WTC11 (cell line): ENCODE data around the gene MIDN. TPM values are rescaled to one million over a fixed set of nuclear protein-coding genes. Genes with fewer than 3 reads are reported as not detected.

Experiments
- ATAC-seq: fragments of 200-7000 bp; cut with Tn5 transposase; 2 replicates; pipeline ENCODE4 v1.10.0; 2021; ENCODE audit warnings: mild to moderate bottlenecking, moderate library complexity
- CTCF ChIA-PET: fragments of 300-600 bp; sonication (Branson Sonifier 250); formaldehyde crosslinking; loops from one replicate; lab custom pipeline; 2021; ENCODE audit warnings: antibody characterized with exemption; lab: Charles Lee
- POLR2A ChIA-PET: fragments of 350-600 bp; sonication (Branson Sonifier 250); formaldehyde crosslinking; loops from one replicate; lab custom pipeline; 2021; ENCODE audit warnings: antibody characterized with exemption; lab: Charles Lee
- DNase-seq: peaks from one replicate; pipeline ENCODE4 v3.0.0; 2021; ENCODE audit warnings: low spot score
- H3K27ac Mint-ChIP-seq: 2 replicates; pipeline ENCODE4 v1.8.0; 2021; ENCODE audit warnings: mixed read lengths
- H3K27me3 Mint-ChIP-seq: 2 replicates; pipeline ENCODE4 v1.8.0; 2021; ENCODE audit warnings: low read depth, mild to moderate bottlenecking, moderate library complexity, mixed read lengths
- H3K36me3 Mint-ChIP-seq: 2 replicates; pipeline ENCODE4 v1.8.0; 2021; ENCODE audit warnings: mixed read lengths
- H3K4me1 Mint-ChIP-seq: 2 replicates; pipeline ENCODE4 v1.8.0; 2022; ENCODE audit warnings: mixed read lengths
- H3K4me3 Mint-ChIP-seq: 2 replicates; pipeline ENCODE4 v1.8.0; 2021; ENCODE audit warnings: mild to moderate bottlenecking, moderate library complexity, mixed read lengths
- H3K9me3 Mint-ChIP-seq: 2 replicates; pipeline ENCODE4 v1.8.0; 2021; ENCODE audit warnings: mixed read lengths
- CBFB ChIP-seq: sonication (generic); formaldehyde crosslinking; IDR thresholded peaks from 2 replicates; pipeline ENCODE4 v1.8.1; 2022; ENCODE audit warnings: mild to moderate bottlenecking, low read depth, missing genetic modification reagents
- ELF4 ChIP-seq: sonication (generic); formaldehyde crosslinking; IDR thresholded peaks from 2 replicates; pipeline ENCODE4 v1.8.1; 2022; ENCODE audit warnings: low read depth, mild to moderate bottlenecking, moderate library complexity, missing genetic modification reagents
- RORB ChIP-seq: fragments of 250-450 bp; sonication (Bioruptor Pico); IDR thresholded peaks from 2 replicates; pipeline ENCODE4 v1.9.0; 2021; ENCODE audit warnings: mild to moderate bottlenecking
- SOX15 ChIP-seq: fragments of 250-450 bp; sonication (Bioruptor Pico); IDR thresholded peaks from 2 replicates; pipeline ENCODE4 v1.9.0; 2021; ENCODE audit warnings: mild to moderate bottlenecking
- ZNF232 ChIP-seq: sonication (generic); formaldehyde crosslinking; IDR thresholded peaks from 2 replicates; pipeline ENCODE4 v1.8.0; 2022; ENCODE audit warnings: mild to moderate bottlenecking, missing genetic modification reagents
- total RNA-seq: library from RNA; stranded (reverse); gene quantifications from 3 replicates; pipeline ENCODE4 v1.2.3, GENCODE V29; 2021
- TF ChIP-seq, protein P1 (sequence below): sonication (generic); formaldehyde crosslinking; IDR thresholded peaks from 2 replicates; pipeline ENCODE4 v1.8.0; 2022; ENCODE audit warnings: missing genetic modification reagents
- TF ChIP-seq, protein P2 (sequence below): sonication (generic); formaldehyde crosslinking; IDR thresholded peaks from 2 replicates; pipeline ENCODE4 v1.8.0; 2022; ENCODE audit warnings: mild to moderate bottlenecking, missing genetic modification reagents
- TF ChIP-seq, protein P3 (sequence below): sonication (generic); formaldehyde crosslinking; IDR thresholded peaks from 2 replicates; pipeline ENCODE4 v1.8.1; 2023; ENCODE audit warnings: mild to moderate bottlenecking, moderate library complexity, missing genetic modification reagents
- TF ChIP-seq, protein P4 (sequence below): sonication (generic); formaldehyde crosslinking; IDR thresholded peaks from 2 replicates; pipeline ENCODE4 v1.8.0; 2023; ENCODE audit warnings: mild to moderate bottlenecking, missing genetic modification reagents
- TF ChIP-seq, protein P5 (sequence below): sonication (generic); formaldehyde crosslinking; IDR thresholded peaks from 2 replicates; pipeline ENCODE4 v1.8.0; 2022; ENCODE audit warnings: mild to moderate bottlenecking, missing genetic modification reagents
- TF ChIP-seq, protein P6 (sequence below): fragments of 250-450 bp; sonication (Bioruptor Pico); IDR thresholded peaks from 2 replicates; pipeline ENCODE4 v1.8.0; 2021; ENCODE audit warnings: mild to moderate bottlenecking
- TF ChIP-seq, protein P7 (sequence below): sonication (generic); formaldehyde crosslinking; IDR thresholded peaks from 2 replicates; pipeline ENCODE4 v1.8.1; 2022; ENCODE audit warnings: low read depth, mild to moderate bottlenecking, moderate library complexity, missing genetic modification reagents, borderline replicate concordance
- TF ChIP-seq, protein P8 (sequence below): sonication (generic); formaldehyde crosslinking; IDR thresholded peaks from 2 replicates; pipeline ENCODE4 v1.8.0; 2023; ENCODE audit warnings: missing genetic modification reagents

Gene MIDN
- total RNA-seq, 1 experiment from 2014 or later: 189 TPM

DNA sequence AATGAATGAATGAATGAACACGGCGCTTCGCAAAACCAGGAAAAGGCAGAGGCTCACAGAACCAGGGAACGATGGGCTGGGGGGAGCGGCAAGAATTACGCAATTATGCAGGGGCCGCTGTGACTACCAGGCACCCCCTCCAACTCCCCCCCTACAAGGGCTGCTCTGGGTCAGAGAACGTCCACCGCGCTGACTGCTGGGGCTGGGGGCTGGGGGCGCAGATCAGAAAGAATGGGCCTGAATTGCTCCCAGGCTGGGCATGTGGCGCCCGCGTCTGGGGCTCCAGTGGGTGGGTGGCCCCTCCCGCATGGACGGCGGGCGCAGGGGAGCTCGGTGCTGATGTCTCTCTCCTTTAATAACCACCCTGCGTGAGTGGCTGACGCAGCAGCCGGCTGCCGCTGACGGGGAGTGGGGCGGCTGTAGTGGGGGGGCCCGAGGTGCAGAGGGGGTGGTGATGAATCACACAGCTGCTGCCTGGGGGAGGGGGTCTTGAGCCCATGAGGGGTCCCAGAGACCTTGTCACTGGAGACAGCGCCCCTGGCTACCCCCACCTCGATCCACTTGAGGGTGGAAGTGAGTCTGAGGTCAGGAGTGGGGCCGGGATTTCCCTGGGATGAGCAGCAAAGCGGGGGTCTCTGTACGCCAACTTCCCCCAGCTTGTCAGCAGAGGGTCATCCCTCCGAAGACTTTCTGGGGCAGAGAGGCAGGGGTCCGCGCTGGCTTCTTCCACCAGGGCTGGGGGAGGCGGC lies 19.3 kb downstream of the MIDN start:
- Mint-ChIP-seq H3K4me1 (peaks cover 56% of the 10 kb centered on the region), H3K9me3 (no peaks in the 10 kb centered on the region), H3K36me3 (peaks cover 28% of the 10 kb centered on the region), H3K27me3 (peaks cover 7% of the 10 kb centered on the region), H3K27ac (no peak overlapping the region), H3K4me3 (peak overlapping the region; percentile 76)
- no peak for DNase-seq
- ATAC-seq: no peak
- ChIA-PET POLR2A (interaction anchor here (1.1 to 2.8 kb wide), 4 partner anchors 8 to 29 kb away, joined by 3 to 31 read pairs (median 5); no protein-coding TSS in a partner anchor), CTCF (interaction anchor here (1.5 to 15.6 kb wide), 4 partner anchors 12 to 25 kb away, joined by 3 to 648 read pairs (median 13); partner anchors contain the start of genes ATP5F1D and MIDN)
- TF ChIP-seq, protein P1, sequence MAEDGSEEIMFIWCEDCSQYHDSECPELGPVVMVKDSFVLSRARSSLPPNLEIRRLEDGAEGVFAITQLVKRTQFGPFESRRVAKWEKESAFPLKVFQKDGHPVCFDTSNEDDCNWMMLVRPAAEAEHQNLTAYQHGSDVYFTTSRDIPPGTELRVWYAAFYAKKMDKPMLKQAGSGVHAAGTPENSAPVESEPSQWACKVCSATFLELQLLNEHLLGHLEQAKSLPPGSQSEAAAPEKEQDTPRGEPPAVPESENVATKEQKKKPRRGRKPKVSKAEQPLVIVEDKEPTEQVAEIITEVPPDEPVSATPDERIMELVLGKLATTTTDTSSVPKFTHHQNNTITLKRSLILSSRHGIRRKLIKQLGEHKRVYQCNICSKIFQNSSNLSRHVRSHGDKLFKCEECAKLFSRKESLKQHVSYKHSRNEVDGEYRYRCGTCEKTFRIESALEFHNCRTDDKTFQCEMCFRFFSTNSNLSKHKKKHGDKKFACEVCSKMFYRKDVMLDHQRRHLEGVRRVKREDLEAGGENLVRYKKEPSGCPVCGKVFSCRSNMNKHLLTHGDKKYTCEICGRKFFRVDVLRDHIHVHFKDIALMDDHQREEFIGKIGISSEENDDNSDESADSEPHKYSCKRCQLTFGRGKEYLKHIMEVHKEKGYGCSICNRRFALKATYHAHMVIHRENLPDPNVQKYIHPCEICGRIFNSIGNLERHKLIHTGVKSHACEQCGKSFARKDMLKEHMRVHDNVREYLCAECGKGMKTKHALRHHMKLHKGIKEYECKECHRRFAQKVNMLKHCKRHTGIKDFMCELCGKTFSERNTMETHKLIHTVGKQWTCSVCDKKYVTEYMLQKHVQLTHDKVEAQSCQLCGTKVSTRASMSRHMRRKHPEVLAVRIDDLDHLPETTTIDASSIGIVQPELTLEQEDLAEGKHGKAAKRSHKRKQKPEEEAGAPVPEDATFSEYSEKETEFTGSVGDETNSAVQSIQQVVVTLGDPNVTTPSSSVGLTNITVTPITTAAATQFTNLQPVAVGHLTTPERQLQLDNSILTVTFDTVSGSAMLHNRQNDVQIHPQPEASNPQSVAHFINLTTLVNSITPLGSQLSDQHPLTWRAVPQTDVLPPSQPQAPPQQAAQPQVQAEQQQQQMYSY (CRISPR knock-in tag): peak; percentile 76
- TF ChIP-seq, protein P2, sequence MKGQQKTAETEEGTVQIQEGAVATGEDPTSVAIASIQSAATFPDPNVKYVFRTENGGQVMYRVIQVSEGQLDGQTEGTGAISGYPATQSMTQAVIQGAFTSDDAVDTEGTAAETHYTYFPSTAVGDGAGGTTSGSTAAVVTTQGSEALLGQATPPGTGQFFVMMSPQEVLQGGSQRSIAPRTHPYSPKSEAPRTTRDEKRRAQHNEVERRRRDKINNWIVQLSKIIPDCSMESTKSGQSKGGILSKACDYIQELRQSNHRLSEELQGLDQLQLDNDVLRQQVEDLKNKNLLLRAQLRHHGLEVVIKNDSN (CRISPR knock-in tag): no peak
- TF ChIP-seq, protein P3, sequence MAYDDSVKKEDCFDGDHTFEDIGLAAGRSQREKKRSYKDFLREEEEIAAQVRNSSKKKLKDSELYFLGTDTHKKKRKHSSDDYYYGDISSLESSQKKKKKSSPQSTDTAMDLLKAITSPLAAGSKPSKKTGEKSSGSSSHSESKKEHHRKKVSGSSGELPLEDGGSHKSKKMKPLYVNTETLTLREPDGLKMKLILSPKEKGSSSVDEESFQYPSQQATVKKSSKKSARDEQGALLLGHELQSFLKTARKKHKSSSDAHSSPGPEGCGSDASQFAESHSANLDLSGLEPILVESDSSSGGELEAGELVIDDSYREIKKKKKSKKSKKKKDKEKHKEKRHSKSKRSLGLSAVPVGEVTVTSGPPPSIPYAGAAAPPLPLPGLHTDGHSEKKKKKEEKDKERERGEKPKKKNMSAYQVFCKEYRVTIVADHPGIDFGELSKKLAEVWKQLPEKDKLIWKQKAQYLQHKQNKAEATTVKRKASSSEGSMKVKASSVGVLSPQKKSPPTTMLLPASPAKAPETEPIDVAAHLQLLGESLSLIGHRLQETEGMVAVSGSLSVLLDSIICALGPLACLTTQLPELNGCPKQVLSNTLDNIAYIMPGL (CRISPR knock-in tag): 0 out of 2 replicates have a peak, but pooled peaks have one; percentile 35

DNA sequence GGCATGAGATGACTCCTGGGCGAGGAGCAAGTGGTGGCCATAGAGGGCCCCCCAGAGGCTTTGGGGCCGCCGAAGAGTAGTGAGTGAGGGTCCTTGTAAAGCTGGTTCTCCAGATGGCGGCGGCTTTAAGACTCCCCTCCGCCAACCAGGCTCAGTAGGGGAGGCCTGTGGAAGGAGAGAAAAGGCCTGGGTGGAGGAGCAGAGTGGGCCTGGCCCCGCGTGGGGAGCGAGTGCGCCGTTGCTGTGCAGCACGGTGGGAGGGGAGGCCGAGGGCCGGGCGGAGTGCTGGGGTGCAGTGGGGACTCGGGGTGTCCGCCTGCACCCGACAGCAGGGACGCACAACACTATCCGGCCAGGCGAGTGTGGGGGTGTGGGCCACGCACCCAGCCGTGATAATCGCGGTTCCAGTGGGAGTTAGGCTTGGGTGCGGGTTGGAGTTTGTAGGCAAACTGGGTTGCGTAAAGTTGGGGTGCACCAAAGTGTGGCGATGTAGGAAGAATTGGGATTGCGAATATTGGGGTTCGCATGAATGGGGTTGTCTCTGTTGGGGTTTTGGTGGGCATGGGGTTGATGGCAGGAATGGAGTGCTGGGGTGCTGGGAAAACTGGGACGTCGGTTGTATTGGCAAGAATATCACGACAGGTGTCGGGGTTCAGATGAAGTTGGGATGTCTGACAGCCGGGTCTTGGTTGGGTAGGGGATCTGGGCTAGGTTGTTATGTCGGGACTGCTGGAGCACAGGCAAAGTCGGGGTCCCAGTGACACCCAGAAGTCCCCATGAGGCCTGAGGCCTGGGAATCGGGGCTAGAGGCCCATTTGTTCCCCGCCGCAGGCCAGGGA lies 20.1 kb downstream of the MIDN start:
- no peak for ATAC-seq

More for the DNA sequence above, 20.1 kb downstream of the MIDN start:
- H3K27me3 Mint-ChIP-seq: peaks cover 7% of the 10 kb centered on the region
- CTCF ChIA-PET: interaction anchor here (0.8 to 15.6 kb wide), 12 partner anchors 9 to 204 kb away, joined by 3 to 648 read pairs (median 3); partner anchors contain the start of genes ATP5F1D and MIDN
- peaks cover 34% of the 10 kb centered on the region for H3K36me3 Mint-ChIP-seq
- no peak for TF ChIP-seq SOX15 (CRISPR knock-in tag)
- TF ChIP-seq, protein P4, sequence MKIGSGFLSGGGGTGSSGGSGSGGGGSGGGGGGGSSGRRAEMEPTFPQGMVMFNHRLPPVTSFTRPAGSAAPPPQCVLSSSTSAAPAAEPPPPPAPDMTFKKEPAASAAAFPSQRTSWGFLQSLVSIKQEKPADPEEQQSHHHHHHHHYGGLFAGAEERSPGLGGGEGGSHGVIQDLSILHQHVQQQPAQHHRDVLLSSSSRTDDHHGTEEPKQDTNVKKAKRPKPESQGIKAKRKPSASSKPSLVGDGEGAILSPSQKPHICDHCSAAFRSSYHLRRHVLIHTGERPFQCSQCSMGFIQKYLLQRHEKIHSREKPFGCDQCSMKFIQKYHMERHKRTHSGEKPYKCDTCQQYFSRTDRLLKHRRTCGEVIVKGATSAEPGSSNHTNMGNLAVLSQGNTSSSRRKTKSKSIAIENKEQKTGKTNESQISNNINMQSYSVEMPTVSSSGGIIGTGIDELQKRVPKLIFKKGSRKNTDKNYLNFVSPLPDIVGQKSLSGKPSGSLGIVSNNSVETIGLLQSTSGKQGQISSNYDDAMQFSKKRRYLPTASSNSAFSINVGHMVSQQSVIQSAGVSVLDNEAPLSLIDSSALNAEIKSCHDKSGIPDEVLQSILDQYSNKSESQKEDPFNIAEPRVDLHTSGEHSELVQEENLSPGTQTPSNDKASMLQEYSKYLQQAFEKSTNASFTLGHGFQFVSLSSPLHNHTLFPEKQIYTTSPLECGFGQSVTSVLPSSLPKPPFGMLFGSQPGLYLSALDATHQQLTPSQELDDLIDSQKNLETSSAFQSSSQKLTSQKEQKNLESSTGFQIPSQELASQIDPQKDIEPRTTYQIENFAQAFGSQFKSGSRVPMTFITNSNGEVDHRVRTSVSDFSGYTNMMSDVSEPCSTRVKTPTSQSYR (CRISPR knock-in tag): no peak
- TF ChIP-seq, protein P5, sequence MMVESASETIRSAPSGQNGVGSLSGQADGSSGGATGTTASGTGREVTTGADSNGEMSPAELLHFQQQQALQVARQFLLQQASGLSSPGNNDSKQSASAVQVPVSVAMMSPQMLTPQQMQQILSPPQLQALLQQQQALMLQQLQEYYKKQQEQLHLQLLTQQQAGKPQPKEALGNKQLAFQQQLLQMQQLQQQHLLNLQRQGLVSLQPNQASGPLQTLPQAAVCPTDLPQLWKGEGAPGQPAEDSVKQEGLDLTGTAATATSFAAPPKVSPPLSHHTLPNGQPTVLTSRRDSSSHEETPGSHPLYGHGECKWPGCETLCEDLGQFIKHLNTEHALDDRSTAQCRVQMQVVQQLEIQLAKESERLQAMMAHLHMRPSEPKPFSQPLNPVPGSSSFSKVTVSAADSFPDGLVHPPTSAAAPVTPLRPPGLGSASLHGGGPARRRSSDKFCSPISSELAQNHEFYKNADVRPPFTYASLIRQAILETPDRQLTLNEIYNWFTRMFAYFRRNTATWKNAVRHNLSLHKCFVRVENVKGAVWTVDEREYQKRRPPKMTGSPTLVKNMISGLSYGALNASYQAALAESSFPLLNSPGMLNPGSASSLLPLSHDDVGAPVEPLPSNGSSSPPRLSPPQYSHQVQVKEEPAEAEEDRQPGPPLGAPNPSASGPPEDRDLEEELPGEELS (CRISPR knock-in tag): 0 out of 2 replicates have a peak, but pooled peaks have one; percentile 61
- TF ChIP-seq RORB (CRISPR knock-in tag): no peak
- TF ChIP-seq ZNF232 (CRISPR knock-in tag): 0 out of 2 replicates have a peak, but pooled peaks have one; percentile 22
- no peak for TF ChIP-seq CBFB
- TF ChIP-seq ELF4 (CRISPR knock-in tag): no peak
- TF ChIP-seq, protein P6, sequence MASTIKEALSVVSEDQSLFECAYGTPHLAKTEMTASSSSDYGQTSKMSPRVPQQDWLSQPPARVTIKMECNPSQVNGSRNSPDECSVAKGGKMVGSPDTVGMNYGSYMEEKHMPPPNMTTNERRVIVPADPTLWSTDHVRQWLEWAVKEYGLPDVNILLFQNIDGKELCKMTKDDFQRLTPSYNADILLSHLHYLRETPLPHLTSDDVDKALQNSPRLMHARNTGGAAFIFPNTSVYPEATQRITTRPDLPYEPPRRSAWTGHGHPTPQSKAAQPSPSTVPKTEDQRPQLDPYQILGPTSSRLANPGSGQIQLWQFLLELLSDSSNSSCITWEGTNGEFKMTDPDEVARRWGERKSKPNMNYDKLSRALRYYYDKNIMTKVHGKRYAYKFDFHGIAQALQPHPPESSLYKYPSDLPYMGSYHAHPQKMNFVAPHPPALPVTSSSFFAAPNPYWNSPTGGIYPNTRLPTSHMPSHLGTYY (CRISPR knock-in tag): no peak
- TF ChIP-seq, protein P7, sequence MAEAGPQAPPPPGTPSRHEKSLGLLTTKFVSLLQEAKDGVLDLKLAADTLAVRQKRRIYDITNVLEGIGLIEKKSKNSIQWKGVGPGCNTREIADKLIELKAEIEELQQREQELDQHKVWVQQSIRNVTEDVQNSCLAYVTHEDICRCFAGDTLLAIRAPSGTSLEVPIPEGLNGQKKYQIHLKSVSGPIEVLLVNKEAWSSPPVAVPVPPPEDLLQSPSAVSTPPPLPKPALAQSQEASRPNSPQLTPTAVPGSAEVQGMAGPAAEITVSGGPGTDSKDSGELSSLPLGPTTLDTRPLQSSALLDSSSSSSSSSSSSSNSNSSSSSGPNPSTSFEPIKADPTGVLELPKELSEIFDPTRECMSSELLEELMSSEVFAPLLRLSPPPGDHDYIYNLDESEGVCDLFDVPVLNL (CRISPR knock-in tag): no peak
- TF ChIP-seq, protein P8, sequence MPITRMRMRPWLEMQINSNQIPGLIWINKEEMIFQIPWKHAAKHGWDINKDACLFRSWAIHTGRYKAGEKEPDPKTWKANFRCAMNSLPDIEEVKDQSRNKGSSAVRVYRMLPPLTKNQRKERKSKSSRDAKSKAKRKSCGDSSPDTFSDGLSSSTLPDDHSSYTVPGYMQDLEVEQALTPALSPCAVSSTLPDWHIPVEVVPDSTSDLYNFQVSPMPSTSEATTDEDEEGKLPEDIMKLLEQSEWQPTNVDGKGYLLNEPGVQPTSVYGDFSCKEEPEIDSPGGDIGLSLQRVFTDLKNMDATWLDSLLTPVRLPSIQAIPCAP (CRISPR knock-in tag): no peak
- TF ChIP-seq, protein P2 (CRISPR knock-in tag): no peak
- POLR2A ChIA-PET: interaction anchor here (0.5 to 2.8 kb wide), 18 partner anchors 9 to 240 kb away, joined by 3 to 37 read pairs (median 6); partner anchors contain the start of gene ATP5F1D
- peak overlapping the region; percentile 76 for H3K4me3 Mint-ChIP-seq
- no peaks in the 10 kb centered on the region for H3K9me3 Mint-ChIP-seq
- H3K4me1 Mint-ChIP-seq: peaks cover 54% of the 10 kb centered on the region
- peak overlapping the region; percentile 84 for H3K27ac Mint-ChIP-seq
- DNase-seq: no peak
